ENCODE results near the gene CYP2E1.

- TF ChIP-seq EZH2 (IDR thresholded peaks at IDR 0.05; ENCODE audit: insufficient read depth, poor library complexity, severe bottlenecking) = no peak
- no peak for TF ChIP-seq EZH2phosphoT487 (IDR thresholded peaks at IDR 0.05; ENCODE audit: insufficient read depth, low read depth)
These were observed 40.1 kb upstream of the CYP2E1 start for GRCh38 chr10:133487085-133487484.

All from GM23248 (cell line).